HepG2 (cell line): ENCODE results near the gene PCED1B. TPM values are rescaled to one million over a fixed set of nuclear protein-coding genes. Genes with fewer than 3 reads are reported as not detected.

Experiments used
- ATAC-seq: fragments of 200-7000 bp; cut with Tn5 transposase; 3 replicates; pipeline ENCODE4 v1.9.1; 2020; ENCODE audit warnings: mild to moderate bottlenecking, moderate library complexity
- BruUV-seq: library from RNA; stranded (reverse); fragments of 400-500 nt; replicated peaks from 2 replicates; lab custom pipeline; 2021; lab: Mats Ljungman, UMichigan
- CTCF ChIA-PET: fragments of 300-600 bp; formaldehyde crosslinking; extraction: SDS; loops from one replicate; lab custom pipeline; 2021; ENCODE audit warnings: low total read pairs, inconsistent platforms, low intra/inter-chr PET ratio; lab: Yijun Ruan, JAX
- POLR2A ChIA-PET: fragments of 350-600 bp; sonication (Branson Sonifier 250); formaldehyde crosslinking; loops from one replicate; lab custom pipeline; 2020; ENCODE audit warnings: antibody characterized with exemption, inconsistent platforms; lab: Yijun Ruan, JAX
- DNase-seq: peaks from one replicate; pipeline ENCODE4 v3.0.0-alpha.2; 2015; ENCODE audit warnings: low spot score
- FAIRE-seq: peaks from 3 replicates; lab custom pipeline; 2011; peaks lifted over from hg19 to GRCh38; lab: Jason Lieb, UNC
- H2AFZ ChIP-seq: one replicate; pipeline ENCODE4 v1.6.1; 2011; ENCODE audit warnings: low read length, inconsistent platforms
- H3K27ac ChIP-seq: fragments of 300-600 bp; 3 replicates; pipeline ENCODE4 v1.8.0; 2011; ENCODE audit warnings: mixed run types, mild to moderate bottlenecking, mixed read lengths, low read length, inconsistent platforms; ENCODE audit not compliant: insufficient read depth; ENCODE audit errors: extremely low read length
- H3K27me3 ChIP-seq, 2 experiments: fragments of 200-600 bp in 1 of 2; 2 replicates in 1 of 2; 3 replicates in 1 of 2; pipeline versions ENCODE4 v1.6.0 to v1.8.0; 2011; ENCODE audit warnings: low read length in 2 of 2, mild to moderate bottlenecking in 2 of 2, moderate library complexity in 2 of 2, inconsistent platforms in 1 of 2; ENCODE audit not compliant: insufficient read depth in 2 of 2, control insufficient read depth in 1 of 2
- H3K36me3 ChIP-seq, 2 experiments: fragments of 200-600 bp in 1 of 2; replicated peaks in 1 of 2; 2 replicates in 1 of 2; 3 replicates in 1 of 2; pipeline versions ENCODE4 v1.5.1 to v1.8.0; 2011; ENCODE audit warnings: low read length in 2 of 2, inconsistent platforms in 1 of 2; ENCODE audit not compliant: insufficient read depth in 2 of 2, control insufficient read depth in 1 of 2
- H3K4me1 ChIP-seq: 2 replicates; pipeline ENCODE4 v1.5.1; 2012; ENCODE audit warnings: low read length, inconsistent platforms; ENCODE audit not compliant: insufficient read depth
- H3K4me2 ChIP-seq: 2 replicates; pipeline ENCODE4 v1.6.0; 2011; ENCODE audit warnings: low read depth, low read length, inconsistent platforms
- H3K4me3 ChIP-seq, 3 experiments: fragments of 200-600 bp in 1 of 3; sonication (generic), shearing (Covaris generic) in 1 of 3; replicated peaks in 1 of 3; 2 replicates each; pipeline ENCODE4 v1.5.1; 2011 to 2016; ENCODE audit warnings: low read length in 3 of 3, inconsistent platforms in 2 of 3, low read depth in 2 of 3, mild to moderate bottlenecking in 2 of 3, control low read depth in 1 of 3, mixed read lengths in 1 of 3; ENCODE audit not compliant: insufficient read depth in 1 of 3
- H3K79me2 ChIP-seq: one replicate; pipeline ENCODE4 v1.6.1; 2011; ENCODE audit warnings: low read length, inconsistent platforms; ENCODE audit not compliant: insufficient read depth
- H3K9ac ChIP-seq: 2 replicates; pipeline ENCODE4 v1.6.0; 2011; ENCODE audit warnings: mild to moderate bottlenecking, low read depth, low read length, inconsistent platforms; ENCODE audit not compliant: insufficient read depth
- H3K9me3 ChIP-seq: 2 replicates; pipeline ENCODE4 v1.5.1; 2012; ENCODE audit warnings: mild to moderate bottlenecking, low read length
- H4K20me1 ChIP-seq: 2 replicates; pipeline ENCODE4 v1.6.0; 2011; ENCODE audit warnings: inconsistent platforms, mild to moderate bottlenecking, low read length, moderate library complexity; ENCODE audit not compliant: insufficient read depth
- ATF7 ChIP-seq, 2 experiments: fragments of 450-650 bp in 1 of 2; sonication (generic) in 1 of 2; formaldehyde crosslinking in 1 of 2; IDR thresholded peaks; 2 replicates each; pipeline versions ENCODE4 v1.4.0 to v1.6.1; 2016 to 2020; ENCODE audit warnings: antibody characterized with exemption in 1 of 2, mild to moderate bottlenecking in 1 of 2, missing genetic modification reagents in 1 of 2
- FOXO4 ChIP-seq: sonication (generic); formaldehyde crosslinking; conservative IDR thresholded peaks from 2 replicates; pipeline ENCODE4 v1.8.1; 2023; ENCODE audit warnings: missing genetic modification reagents
- GATA4 ChIP-seq: sonication (generic); IDR thresholded peaks from 2 replicates; pipeline ENCODE4 v1.6.1; 2016; ENCODE audit warnings: antibody characterized with exemption, low read depth, borderline replicate concordance
- HOXA5 ChIP-seq: sonication (generic); formaldehyde crosslinking; IDR thresholded peaks from 2 replicates; pipeline ENCODE4 v1.4.0; 2020; ENCODE audit warnings: missing genetic modification reagents
- LCORL ChIP-seq, 2 experiments: fragments of 450-650 bp in 1 of 2; sonication (generic) in 1 of 2; formaldehyde crosslinking in 1 of 2; IDR thresholded peaks; 2 replicates each; pipeline versions ENCODE4 v1.5.0 to v1.6.1; 2017 to 2020; ENCODE audit warnings: antibody characterized with exemption in 1 of 2, missing genetic modification reagents in 1 of 2
- MAFF ChIP-seq: IDR thresholded peaks from 2 replicates; pipeline ENCODE4 v1.6.1; 2011; ENCODE audit warnings: low read depth, low read length, improper control_type of control experiment
- NFE2L2 ChIP-seq: fragments of 150-350 bp; IDR thresholded peaks from 2 replicates; pipeline ENCODE4 v1.6.1; 2014; ENCODE audit warnings: low read length
- RXRB ChIP-seq: IDR thresholded peaks from 2 replicates; pipeline ENCODE4 v1.6.1; 2016; ENCODE audit warnings: borderline replicate concordance, missing genetic modification reagents, missing compliant biosample characterization
- ZBTB10 ChIP-seq: sonication (generic); formaldehyde crosslinking; IDR thresholded peaks from 2 replicates; pipeline ENCODE4 v1.4.0; 2020; ENCODE audit warnings: missing genetic modification reagents, borderline replicate concordance
- ZFX ChIP-seq: sonication (generic); formaldehyde crosslinking; IDR thresholded peaks from 2 replicates; pipeline ENCODE4 v1.4.0; 2020; ENCODE audit warnings: mild to moderate bottlenecking, low read depth, missing genetic modification reagents, moderate library complexity
- ZFY ChIP-seq: sonication (generic); formaldehyde crosslinking; IDR thresholded peaks from 2 replicates; pipeline ENCODE4 v1.4.0; 2020; ENCODE audit warnings: missing genetic modification reagents
- ZNF350 ChIP-seq: sonication (generic); formaldehyde crosslinking; IDR thresholded peaks from 2 replicates; pipeline ENCODE4 v1.4.0; 2020; ENCODE audit warnings: mild to moderate bottlenecking, low read depth, missing genetic modification reagents, borderline replicate concordance
- ZNF362 ChIP-seq: sonication (generic); formaldehyde crosslinking; IDR thresholded peaks from 2 replicates; pipeline ENCODE4 v1.4.0; 2020; ENCODE audit warnings: missing genetic modification reagents, mild to moderate bottlenecking, borderline replicate concordance
- WGBS: methylation state at CpG from one replicate; pipeline ENCODE4 v1.1.6; 2017; ENCODE audit warnings: low lambda C conversion rate; 5-methylcytosine and 5-hydroxymethylcytosine counted together
- in situ Hi-C: cut with HindIII; loops from 2 replicates; pipeline ENCODE4 v1.10.0; 2017; ENCODE audit warnings: low pct_unique_long_range_greater_than_20kb; ENCODE audit not compliant: extremely low pct_ligation_motif_present
- intact Hi-C: fragments of 100-400 bp; cut with micrococcal nuclease; formaldehyde crosslinking; loops from one replicate; pipeline ENCODE4 v1.10.0; 2022; ENCODE audit not compliant: unreplicated experiment
- polyA plus RNA-seq, 8 experiments: library from polyadenylated mRNA; depleted of rRNA in 3 of 8; stranded (reverse) in 7 of 8; unstranded in 1 of 8; fragments of >200 nt; fragmentation: Illumina TruSeq in 4 of 8; extraction: Trizol in 4 of 8; gene quantifications; 2 replicates each; pipeline versions ENCODE4 v1.2.1 to v1.2.3, GENCODE V29; 2011 to 2016; ENCODE audit warnings: low read depth in 4 of 8, missing spikeins in 1 of 8, mixed read lengths in 1 of 8; ENCODE audit not compliant: insufficient read depth in 1 of 8
- total RNA-seq, 5 experiments: library from RNA; depleted of rRNA; stranded (reverse); fragments of >200 nt; fragmentation: Illumina TruSeq; extraction: Trizol; gene quantifications; 2 replicates each; pipeline ENCODE4 v1.2.3, GENCODE V29; 2016; ENCODE audit warnings: low read depth in 1 of 5

The PCED1B gene
- total and polyA plus RNA-seq, 2 of the 13 experiments (the other 11 are each of a cell fraction or from before 2014, with no cell fraction given): 0.11 to 0.37 TPM

- H3K4me1 ChIP-seq: peaks cover 57% of the 10 kb centered on the region
- in situ Hi-C loops: no loop called here
- DNase-seq (no peak), FAIRE-seq (no peak), ATAC-seq (peak; percentile 58)
- 14% methylated on average over 7 of the region's 7 CpGs for WGBS
- ChIA-PET CTCF (no interaction called here), POLR2A (no interaction called here)
- H3K9me3 ChIP-seq: no peaks in the 10 kb centered on the region
- peak overlapping the region; percentile 87 for H3K4me2 ChIP-seq
- H3K9ac ChIP-seq: peak overlapping the region; percentile 60
- peak overlapping the region; percentile 46 to 53 (median 51) for H3K4me3 ChIP-seq
- TF ChIP-seq ZNF362 (CRISPR knock-in tag) (0 out of 2 replicates have a peak, but pooled peaks have one; percentile 18), ZBTB10 (CRISPR knock-in tag) (peak; percentile 49; the same call in 1 of the 2 replicates), MAFF (no peak), RXRB (CRISPR knock-in tag) (no peak), ATF7 (IDR thresholded peaks at IDR 0.05) (no peak), ATF7 (CRISPR knock-in tag; IDR thresholded peaks at IDR 0.05) (no peak), HOXA5 (CRISPR knock-in tag) (no peak), GATA4 (no peak), FOXO4 (CRISPR knock-in tag) (0 out of 2 replicates have a peak, but pooled peaks have one; percentile 49), ZNF350 (CRISPR knock-in tag) (no peak), ZFY (CRISPR knock-in tag) (0 out of 2 replicates have a peak, but pooled peaks have one; percentile 52), LCORL (IDR thresholded peaks at IDR 0.05) (no peak), LCORL (CRISPR knock-in tag; IDR thresholded peaks at IDR 0.05) (peak; percentile 2; the same call in 1 of the 2 replicates), NFE2L2 (no peak), ZFX (peak; percentile 52)
- H3K27me3 ChIP-seq: no peaks in the 10 kb centered on the region
- no peaks in the 10 kb centered on the region for H3K79me2 ChIP-seq
- H3K36me3 ChIP-seq: no peaks in the 10 kb centered on the region
- no peaks in the 10 kb centered on the region for H4K20me1 ChIP-seq
- intact Hi-C loops: no loop called here
- H2AFZ ChIP-seq: peak overlapping the region; percentile 66
- peak overlapping the region; percentile 55 for H3K27ac ChIP-seq
- no TSS peak for BruUV-seq
These were observed 143.8 kb downstream of the PCED1B start for GRCh38 chr12:47223031-47223847.
